Inflammatory macrophage treated with lipopolysaccharide for 1 hour (primary cell): Measurements from ENCODE around the gene GRIK1.

ENCODE experiments used
- DNase-seq, 2 donors: peaks; one replicate each; pipeline ENCODE4 v3.0.0-alpha.2; 2020 to 2022

GRIK1 gene

GRCh38 chr21:29712818-29713217 lies 227.0 kb downstream of the GRIK1 start:
- no peak for DNase-seq

- DNase-seq, result no peak
Measured at GRCh38 chr21:29711236-29711635, 228.6 kb downstream of the GRIK1 start.

DNA sequence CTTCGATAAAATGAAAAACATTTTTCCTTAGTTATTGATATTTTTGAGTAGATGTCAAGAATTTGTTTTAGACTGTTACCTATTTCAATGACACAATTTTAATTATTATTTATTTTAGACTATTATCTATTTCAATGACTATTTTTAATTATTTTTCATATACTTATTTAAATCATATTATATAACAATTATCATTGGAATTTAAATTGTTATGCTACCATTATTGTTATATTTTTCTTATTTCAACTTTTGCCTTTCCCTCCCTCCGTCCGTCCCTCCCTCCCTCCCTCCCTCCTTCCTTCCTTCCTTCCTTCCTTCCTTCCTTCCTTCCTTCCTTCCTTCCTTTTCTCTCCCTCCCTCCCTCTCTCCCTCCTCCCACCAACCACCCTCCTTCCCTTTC lies 229.3 kb downstream of the GRIK1 start:
- no peak for DNase-seq

GRCh38 chr21:29708401-29708800 lies 231.4 kb downstream of the GRIK1 start:
- DNase-seq, result no peak

DNA sequence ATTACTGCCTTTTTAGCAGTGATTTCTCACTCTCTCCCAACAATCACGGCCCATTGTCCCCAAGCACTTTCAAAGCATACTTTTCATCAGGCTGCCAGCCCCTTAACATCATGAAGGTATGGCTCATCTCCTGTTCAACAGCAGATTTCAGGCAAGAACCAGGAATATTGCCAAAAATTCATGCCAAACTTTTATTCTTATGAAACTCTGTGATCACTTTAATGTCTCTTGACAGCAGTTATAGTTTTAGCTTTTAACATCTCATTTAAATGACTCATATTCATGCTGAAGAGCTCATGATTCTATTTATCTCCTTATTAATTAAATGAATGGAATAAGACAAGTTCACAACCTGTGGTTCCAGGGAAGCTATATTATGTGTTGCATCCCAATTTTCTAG lies 235.1 kb downstream of the GRIK1 start:
- no peak for DNase-seq

- DNase-seq, result no peak
Measured at GRCh38 chr21:29701676-29702075, 238.1 kb downstream of the GRIK1 start.

- DNase-seq, result peak in 1 of 2 donors; percentile 2
Measured at GRCh38 chr21:29697555-29698193, 242.1 kb downstream of the GRIK1 start.

DNA sequence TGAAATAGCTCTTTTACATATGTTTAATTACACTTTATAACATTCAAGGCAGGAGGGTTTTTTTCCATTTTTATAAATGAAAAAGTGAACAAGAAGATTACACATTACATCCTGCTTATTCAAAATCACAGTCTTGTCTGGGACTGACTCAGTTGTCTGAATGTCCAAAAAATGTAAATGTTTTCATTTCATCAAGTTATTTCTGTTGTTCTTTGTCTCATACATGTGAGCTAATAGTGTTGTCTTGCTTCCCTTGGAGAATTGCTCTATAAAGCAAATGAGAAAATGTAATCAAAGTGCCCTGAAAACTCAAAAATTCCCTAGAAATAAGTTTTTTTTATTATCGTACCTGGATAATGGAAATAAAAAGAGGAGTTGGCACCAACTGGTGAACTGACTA lies 242.9 kb downstream of the GRIK1 start:
- DNase-seq, result no peak

GRCh38 chr21:29691616-29692491 lies 247.9 kb downstream of the GRIK1 start:
- no peak for DNase-seq

GRCh38 chr21:29689753-29690152 lies 250.0 kb downstream of the GRIK1 start:
- no peak for DNase-seq

DNA sequence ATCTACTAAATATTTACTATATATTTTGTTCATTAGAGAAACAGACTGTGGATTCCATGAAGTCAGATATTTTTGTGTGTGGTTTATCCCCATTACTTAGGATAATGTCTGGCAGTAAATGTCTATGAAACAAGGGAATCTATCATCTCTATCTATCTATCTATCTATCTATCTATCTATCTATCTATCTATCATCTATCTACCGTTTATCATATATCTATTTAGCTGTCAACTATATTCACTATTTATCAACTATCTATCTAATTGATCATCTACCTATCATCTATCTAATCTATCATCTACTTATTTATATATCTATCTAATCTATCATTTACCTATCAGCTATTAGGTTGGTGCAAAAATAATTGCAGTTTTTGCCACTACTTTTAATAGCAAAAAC lies 255.7 kb downstream of the GRIK1 start:
- no peak for DNase-seq

- no peak for DNase-seq
Measured at GRCh38 chr21:29682800-29683199, 257.0 kb downstream of the GRIK1 start.

DNA sequence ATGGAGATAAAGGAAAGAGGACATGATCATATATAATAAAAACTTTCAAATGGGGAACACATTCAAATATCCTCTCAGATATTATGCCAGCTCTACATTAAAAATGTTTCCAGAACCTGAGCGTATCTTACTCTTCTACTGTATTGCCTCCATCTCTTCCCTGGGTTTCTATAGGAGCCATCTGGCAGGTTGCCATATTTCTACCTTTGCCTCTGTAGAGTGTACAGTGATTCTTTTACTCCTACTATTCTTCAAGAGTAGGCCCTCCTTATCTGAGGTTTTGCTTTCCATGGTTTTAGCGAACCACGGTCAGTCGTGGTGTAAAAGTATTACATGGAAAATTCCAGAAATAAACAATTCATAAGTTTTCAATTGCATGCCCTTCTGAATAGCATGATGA lies 259.5 kb downstream of the GRIK1 start:
- no peak for DNase-seq

DNA sequence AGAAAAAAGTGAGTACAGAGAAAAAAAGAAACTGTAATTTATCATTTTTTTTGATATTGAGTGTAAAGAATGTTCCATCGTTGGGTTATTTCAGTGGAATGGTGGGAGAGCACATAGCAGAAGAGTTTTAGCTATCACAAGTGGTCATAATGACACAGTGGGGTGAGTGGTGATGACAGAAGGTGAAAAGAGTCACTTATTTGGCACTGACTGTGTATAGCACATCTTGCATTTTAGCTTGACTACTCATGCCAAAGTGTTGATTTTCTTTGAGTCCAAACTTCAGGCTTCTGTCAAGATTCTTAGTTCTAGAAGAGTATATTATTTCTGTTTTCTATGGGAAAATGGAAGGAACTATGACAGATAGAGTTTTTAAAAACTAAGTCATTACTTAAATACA lies 261.2 kb downstream of the GRIK1 start:
- DNase-seq, result no peak

DNA sequence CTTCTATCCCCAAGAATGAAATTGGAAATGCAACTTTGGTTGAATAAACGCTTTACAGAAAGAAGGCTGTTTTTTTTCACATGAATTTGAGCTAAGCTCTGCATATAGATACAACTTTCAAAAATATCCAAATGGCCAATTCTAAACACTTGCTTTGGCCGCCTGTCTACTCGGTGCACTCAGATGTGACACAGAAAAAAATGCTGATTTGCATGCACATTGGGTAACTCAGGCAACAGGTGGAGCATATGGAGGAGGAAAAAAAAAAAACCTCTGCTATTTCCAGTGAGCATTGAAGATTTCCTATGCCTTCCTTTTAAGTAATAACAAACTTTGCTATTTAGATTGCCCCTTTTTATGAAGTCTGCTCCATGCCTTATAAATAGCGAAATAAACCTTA lies 262.5 kb downstream of the GRIK1 start:
- no peak for DNase-seq

- DNase-seq, result no peak
Measured at GRCh38 chr21:29676395-29676794, 263.4 kb downstream of the GRIK1 start.

DNA sequence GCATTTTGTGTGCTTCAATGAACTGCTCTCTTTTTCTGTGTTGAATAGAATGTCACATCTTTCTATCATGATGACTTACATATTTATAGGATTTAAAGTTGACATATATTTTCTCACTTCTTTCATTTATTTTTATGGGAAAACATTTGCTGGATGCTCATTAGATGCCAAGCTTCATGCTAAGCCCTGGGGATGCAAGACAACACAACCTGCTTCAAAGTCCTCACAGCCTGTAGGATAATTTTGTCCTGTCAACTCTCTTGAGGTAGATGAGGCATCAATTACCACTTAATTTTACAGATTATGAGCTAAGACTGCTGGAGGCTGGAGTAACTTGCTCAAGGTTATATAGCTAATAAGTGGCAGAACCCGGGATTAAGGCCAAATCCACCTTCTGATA lies 264.3 kb downstream of the GRIK1 start:
- DNase-seq, result no peak

DNA sequence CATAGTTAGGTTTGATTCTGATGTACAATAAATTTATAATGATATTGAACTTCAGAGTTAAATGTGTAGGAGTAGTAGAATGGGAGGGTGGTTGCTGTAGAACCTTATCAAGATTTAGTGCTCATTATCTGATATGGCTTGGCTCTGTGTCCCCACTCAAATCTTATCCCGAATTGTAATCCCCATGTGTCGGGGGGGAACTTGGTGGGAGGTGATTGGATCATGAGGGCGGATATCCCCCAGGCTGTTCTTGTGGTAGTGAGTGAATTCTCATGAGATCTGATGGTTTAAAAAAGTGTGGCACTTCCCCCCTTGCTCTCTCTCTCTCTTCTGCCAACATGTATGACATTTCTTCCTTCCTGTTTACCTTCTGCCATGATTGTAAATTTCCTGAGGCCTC lies 265.5 kb downstream of the GRIK1 start:
- DNase-seq, result no peak

DNA sequence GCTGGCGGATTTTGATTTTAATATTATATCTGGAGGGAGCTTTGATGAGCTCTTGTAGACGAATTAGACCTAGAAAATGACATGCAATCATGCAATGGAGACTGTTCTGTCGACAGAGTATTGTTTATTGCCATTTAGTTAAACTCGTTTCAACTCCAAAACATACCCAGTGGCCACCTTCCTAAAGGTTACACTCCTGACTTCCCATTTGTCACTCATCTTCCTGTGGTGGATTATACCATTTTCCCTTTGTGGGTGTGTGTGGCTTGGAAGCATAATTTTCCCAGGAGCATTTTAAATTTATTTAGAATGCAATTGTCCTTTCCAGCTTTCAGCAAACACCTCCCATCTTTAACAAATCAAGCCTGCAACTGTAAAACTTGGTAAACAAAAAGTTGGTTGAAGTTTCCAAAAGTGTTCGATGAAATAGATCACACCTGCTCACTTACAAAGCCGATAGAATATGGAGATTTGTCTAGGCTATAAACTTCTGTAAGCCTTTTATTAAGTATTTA lies 266.6 kb downstream of the GRIK1 start:
- no peak for DNase-seq

GRCh38 chr21:29671728-29672127 lies 268.1 kb downstream of the GRIK1 start:
- no peak for DNase-seq

DNA sequence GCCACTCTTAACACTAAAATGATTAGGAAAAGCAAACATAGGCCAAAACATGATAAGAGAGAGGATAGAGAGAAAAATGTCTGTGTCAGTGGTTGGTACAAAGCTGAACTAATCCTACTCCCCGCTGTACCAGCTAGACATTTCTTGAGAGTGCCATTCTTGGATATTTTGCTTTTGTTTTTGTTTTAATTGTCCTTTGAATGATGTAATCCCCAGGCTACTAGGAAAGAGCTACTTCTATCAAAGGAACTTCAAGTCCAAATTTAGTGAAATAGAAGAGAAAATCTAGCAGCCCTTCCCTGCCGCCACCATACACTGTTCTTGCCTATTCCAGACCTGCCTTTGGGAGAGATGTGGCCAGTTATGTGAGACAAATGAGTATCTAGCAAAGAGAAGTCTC lies 269.6 kb downstream of the GRIK1 start:
- no peak for DNase-seq

DNA sequence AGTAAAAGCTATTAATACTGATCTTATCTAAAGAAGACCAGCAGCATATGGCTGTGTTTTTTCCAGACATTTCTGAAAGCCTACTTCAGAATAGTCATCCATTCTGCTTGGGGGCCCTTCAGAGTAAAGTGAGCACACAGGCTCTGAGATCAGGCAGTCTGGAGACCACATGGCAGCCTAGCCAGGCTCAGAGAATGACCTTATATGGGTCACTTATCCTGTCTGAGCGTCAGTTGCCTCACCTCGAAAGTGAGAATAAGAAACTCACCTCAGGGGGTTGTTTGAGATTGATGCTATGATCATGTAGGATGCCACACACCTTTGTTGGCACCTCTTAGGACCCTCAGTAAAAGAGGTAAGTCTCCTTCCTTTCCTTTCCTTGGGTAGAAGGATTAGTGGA lies 270.4 kb downstream of the GRIK1 start:
- DNase-seq, result no peak

GRCh38 chr21:29667651-29668050 lies 272.1 kb downstream of the GRIK1 start:
- DNase-seq, result peak; percentile 38 to 41

- no peak for DNase-seq
Measured at GRCh38 chr21:29664615-29665014, 275.2 kb downstream of the GRIK1 start.
